H9 (cell line): ENCODE results near the gene HSFX2. TPM values are rescaled to one million over a fixed set of nuclear protein-coding genes. Genes with fewer than 3 reads are reported as not detected.

Source experiments
- DNase-seq: peaks from one replicate; pipeline ENCODE4 v3.0.0-alpha.2; 2017
- H2AFZ ChIP-seq: one replicate; pipeline ENCODE4 v1.6.1; 2013; ENCODE audit warnings: mild to moderate bottlenecking, low read length, control low read depth, moderate library complexity
- H2AK5ac ChIP-seq: 2 replicates; pipeline ENCODE4 v1.6.1; 2013; ENCODE audit warnings: low read length, control low read depth, mixed read lengths; ENCODE audit not compliant: insufficient read length
- H2BK120ac ChIP-seq: one replicate; pipeline ENCODE4 v1.6.1; 2013; ENCODE audit warnings: low read depth, mild to moderate bottlenecking, low read length, control low read depth, inconsistent platforms; ENCODE audit not compliant: poor library complexity, severe bottlenecking
- H2BK12ac ChIP-seq: 2 replicates; pipeline ENCODE4 v1.6.1; 2013; ENCODE audit warnings: low read length, control low read depth, mixed read lengths, low read depth; ENCODE audit not compliant: insufficient read length
- H2BK15ac ChIP-seq: 2 replicates; pipeline ENCODE4 v1.6.1; 2013; ENCODE audit warnings: low read depth, low read length, control low read depth
- H2BK20ac ChIP-seq: one replicate; pipeline ENCODE4 v1.6.1; 2013; ENCODE audit warnings: low read depth, mild to moderate bottlenecking, low read length, control low read depth, inconsistent platforms; ENCODE audit not compliant: poor library complexity, severe bottlenecking
- H2BK5ac ChIP-seq: 2 replicates; pipeline ENCODE4 v1.6.1; 2013; ENCODE audit warnings: low read length, control low read depth, mixed read lengths; ENCODE audit not compliant: insufficient read length
- H3K14ac ChIP-seq: 2 replicates; pipeline ENCODE4 v1.6.1; 2013; ENCODE audit warnings: low read length, control low read depth; ENCODE audit not compliant: insufficient read depth
- H3K18ac ChIP-seq: 2 replicates; pipeline ENCODE4 v1.6.1; 2013; ENCODE audit warnings: low read depth, mild to moderate bottlenecking, mixed read lengths, low read length, control low read depth; ENCODE audit not compliant: insufficient read length
- H3K23ac ChIP-seq: 2 replicates; pipeline ENCODE4 v1.6.1; 2013; ENCODE audit warnings: low read length, control low read depth, mixed read lengths, low read depth; ENCODE audit not compliant: insufficient read length
- H3K23me2 ChIP-seq: 2 replicates; pipeline ENCODE4 v1.6.1; 2013; ENCODE audit warnings: low read depth, mild to moderate bottlenecking, mixed read lengths, low read length, control low read depth; ENCODE audit not compliant: insufficient read length, poor library complexity, severe bottlenecking
- H3K27ac ChIP-seq: 2 replicates; pipeline ENCODE4 v1.5.1; 2013; ENCODE audit warnings: low read length, control low read depth, mixed read lengths, low read depth; ENCODE audit not compliant: insufficient read length
- H3K27me3 ChIP-seq: 2 replicates; pipeline ENCODE4 v1.6.1; 2013; ENCODE audit warnings: low read length, control low read depth, inconsistent platforms; ENCODE audit not compliant: insufficient read depth
- H3K4ac ChIP-seq: 2 replicates; pipeline ENCODE4 v1.6.1; 2013; ENCODE audit warnings: low read depth, mild to moderate bottlenecking, control low read depth, inconsistent platforms, low read length, moderate library complexity
- H3K4me1 ChIP-seq: 2 replicates; pipeline ENCODE4 v1.6.1; 2013; ENCODE audit warnings: low read length, control low read depth, inconsistent platforms; ENCODE audit not compliant: insufficient read depth
- H3K4me2 ChIP-seq: 2 replicates; pipeline ENCODE4 v1.6.1; 2013; ENCODE audit warnings: low read length, control low read depth, mixed read lengths; ENCODE audit not compliant: insufficient read length, insufficient read depth
- H3K56ac ChIP-seq: 2 replicates; pipeline ENCODE4 v1.6.1; 2013; ENCODE audit warnings: low read depth, mild to moderate bottlenecking, mixed read lengths, low read length, control low read depth; ENCODE audit not compliant: insufficient read length
- H3K79me1 ChIP-seq: 2 replicates; pipeline ENCODE4 v1.6.1; 2013; ENCODE audit warnings: low read depth, mild to moderate bottlenecking, moderate library complexity, low read length, control low read depth, inconsistent platforms; ENCODE audit not compliant: insufficient read depth, poor library complexity, severe bottlenecking
- H3K79me2 ChIP-seq: 2 replicates; pipeline ENCODE4 v1.6.1; 2013; ENCODE audit warnings: low read length, control low read depth, inconsistent platforms; ENCODE audit not compliant: insufficient read depth
- H3K9ac ChIP-seq: 2 replicates; pipeline ENCODE4 v1.6.1; 2013; ENCODE audit warnings: low read length, control low read depth, mixed read lengths; ENCODE audit not compliant: insufficient read length; ENCODE audit errors: extremely low read depth
- H3K9me3 ChIP-seq: one replicate; pipeline ENCODE4 v1.6.1; 2013; ENCODE audit warnings: low read depth, low read length, inconsistent platforms; ENCODE audit not compliant: control insufficient read depth
- H3T11ph ChIP-seq: one replicate; pipeline ENCODE4 v1.6.1; 2013; ENCODE audit warnings: mild to moderate bottlenecking, low read length, control low read depth, inconsistent platforms
- H4K20me1 ChIP-seq: one replicate; pipeline ENCODE4 v1.6.1; 2013; ENCODE audit not compliant: control insufficient read depth, insufficient read length, insufficient read depth
- H4K5ac ChIP-seq: 2 replicates; pipeline ENCODE4 v1.6.1; 2013; ENCODE audit warnings: low read depth, mild to moderate bottlenecking, mixed read lengths, low read length, control low read depth; ENCODE audit not compliant: insufficient read length
- H4K8ac ChIP-seq: replicated peaks from 2 replicates; pipeline ENCODE4 v1.6.1; 2013; ENCODE audit warnings: low read length, control low read depth, mixed read lengths, low read depth; ENCODE audit not compliant: insufficient read length
- H4K91ac ChIP-seq: 2 replicates; pipeline ENCODE4 v1.6.1; 2013; ENCODE audit warnings: low read depth, mild to moderate bottlenecking, moderate library complexity, mixed read lengths, low read length, control low read depth; ENCODE audit not compliant: insufficient read length
- H3K27ac Mint-ChIP-seq, 3 experiments: 2 replicates in 2 of 3; 3 replicates in 1 of 3; pipeline ENCODE4 v1.8.0; 2020 to 2021; ENCODE audit warnings: mixed read lengths in 3 of 3, mild to moderate bottlenecking in 1 of 3, moderate library complexity in 1 of 3
- H3K27me3 Mint-ChIP-seq: 2 replicates; pipeline ENCODE4 v1.8.0; 2021; ENCODE audit warnings: low read depth, mild to moderate bottlenecking, moderate library complexity, mixed read lengths
- H3K36me3 Mint-ChIP-seq, 3 experiments: 2 replicates in 2 of 3; 3 replicates in 1 of 3; pipeline ENCODE4 v1.8.0; 2020 to 2021; ENCODE audit warnings: low read depth in 3 of 3, mixed read lengths in 3 of 3; ENCODE audit not compliant: insufficient read depth in 1 of 3
- H3K4me1 Mint-ChIP-seq, 2 experiments: 2 replicates each; pipeline ENCODE4 v1.8.0; 2020; ENCODE audit warnings: mixed read lengths in 2 of 2
- H3K4me3 Mint-ChIP-seq, 2 experiments: 2 replicates in 1 of 2; 3 replicates in 1 of 2; pipeline ENCODE4 v1.8.0; 2020 to 2021; ENCODE audit warnings: mild to moderate bottlenecking in 2 of 2, mixed read lengths in 2 of 2, moderate library complexity in 1 of 2
- H3K9me3 Mint-ChIP-seq, 2 experiments: 2 replicates in 1 of 2; 3 replicates in 1 of 2; pipeline ENCODE4 v1.8.0; 2020; ENCODE audit warnings: mild to moderate bottlenecking in 2 of 2, mixed read lengths in 2 of 2, moderate library complexity in 1 of 2
- WGBS: extraction: QIAGEN DNeasy Blood & Tissue Kit; methylation state at CpG from one replicate; pipeline ENCODE4 v1.1.7; 2013; ENCODE audit warnings: missing lambda C conversion rate, low lambda C conversion rate, mixed read lengths; ENCODE audit not compliant: insufficient read length; ENCODE audit errors: extremely low coverage; 5-methylcytosine and 5-hydroxymethylcytosine counted together
- total RNA-seq: library from RNA; stranded (reverse); gene quantifications from 2 replicates; pipeline ENCODE4 v1.2.1, GENCODE V29; 2021
- TF ChIP-seq, protein P1 (sequence below): fragments of 200-600 bp; sonication (generic); conservative IDR thresholded peaks from 3 replicates; pipeline ENCODE4 v1.8.0; 2021; ENCODE audit warnings: antibody characterized with exemption, mild to moderate bottlenecking

HSFX2 gene
- total RNA-seq, 1 experiment from 2014 or later = not detected

DNA sequence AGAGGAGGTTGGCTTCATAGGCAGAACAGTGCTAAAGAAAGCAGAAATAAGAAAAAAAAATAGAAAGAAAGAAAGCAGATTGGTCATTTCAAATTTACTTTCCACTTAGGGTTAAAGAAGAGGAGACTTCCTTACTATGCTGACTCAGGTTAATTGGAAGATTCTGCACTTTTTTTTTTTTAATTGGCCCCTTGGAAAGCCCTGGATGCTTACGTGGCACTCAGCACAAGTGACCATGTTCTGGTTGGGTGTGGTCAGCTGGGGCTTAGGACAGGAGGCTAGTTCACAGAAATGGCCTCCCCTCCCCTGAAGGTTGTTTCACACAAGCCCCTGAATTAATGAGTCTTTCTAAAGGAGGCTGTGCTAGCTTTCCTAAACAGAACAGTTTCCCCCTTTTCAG, 22.4 kb downstream of the HSFX2 start:
- H4K91ac ChIP-seq = no peak overlapping the region
- TF ChIP-seq, protein P1, sequence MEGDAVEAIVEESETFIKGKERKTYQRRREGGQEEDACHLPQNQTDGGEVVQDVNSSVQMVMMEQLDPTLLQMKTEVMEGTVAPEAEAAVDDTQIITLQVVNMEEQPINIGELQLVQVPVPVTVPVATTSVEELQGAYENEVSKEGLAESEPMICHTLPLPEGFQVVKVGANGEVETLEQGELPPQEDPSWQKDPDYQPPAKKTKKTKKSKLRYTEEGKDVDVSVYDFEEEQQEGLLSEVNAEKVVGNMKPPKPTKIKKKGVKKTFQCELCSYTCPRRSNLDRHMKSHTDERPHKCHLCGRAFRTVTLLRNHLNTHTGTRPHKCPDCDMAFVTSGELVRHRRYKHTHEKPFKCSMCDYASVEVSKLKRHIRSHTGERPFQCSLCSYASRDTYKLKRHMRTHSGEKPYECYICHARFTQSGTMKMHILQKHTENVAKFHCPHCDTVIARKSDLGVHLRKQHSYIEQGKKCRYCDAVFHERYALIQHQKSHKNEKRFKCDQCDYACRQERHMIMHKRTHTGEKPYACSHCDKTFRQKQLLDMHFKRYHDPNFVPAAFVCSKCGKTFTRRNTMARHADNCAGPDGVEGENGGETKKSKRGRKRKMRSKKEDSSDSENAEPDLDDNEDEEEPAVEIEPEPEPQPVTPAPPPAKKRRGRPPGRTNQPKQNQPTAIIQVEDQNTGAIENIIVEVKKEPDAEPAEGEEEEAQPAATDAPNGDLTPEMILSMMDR = no peak
- H2AFZ ChIP-seq = no peak overlapping the region
- no peak overlapping the region for H2BK12ac ChIP-seq
- no peak overlapping the region for H3K27ac ChIP-seq
- no peak overlapping the region for H3K56ac ChIP-seq
- no peak overlapping the region for H3K9ac ChIP-seq
- no CpG with 5 or more reads among the region's 1 CpG for WGBS
- H2AK5ac ChIP-seq = no peak overlapping the region
- no peak for DNase-seq
- H3K27me3 Mint-ChIP-seq = no peaks in the 10 kb centered on the region
- no peaks in the 10 kb centered on the region for H3K4me1 ChIP-seq
- no peaks in the 10 kb centered on the region for H3K23me2 ChIP-seq
- no peak overlapping the region for H2BK15ac ChIP-seq
- H3K4ac ChIP-seq = no peak overlapping the region
- no peak overlapping the region for H3T11ph ChIP-seq
- H3K79me1 ChIP-seq = no peaks in the 10 kb centered on the region
- no peak overlapping the region for H3K14ac ChIP-seq
- no peak overlapping the region for H3K18ac ChIP-seq
- no peak overlapping the region for H3K4me2 ChIP-seq
- H3K4me3 Mint-ChIP-seq = no peak overlapping the region
- H3K9me3 Mint-ChIP-seq = peaks cover 33 to 35% of the 10 kb centered on the region in 2 experiments
- H2BK5ac ChIP-seq = no peak overlapping the region
- H4K5ac ChIP-seq = no peak overlapping the region
- no peak overlapping the region for H3K23ac ChIP-seq
- no peak overlapping the region for H3K27ac Mint-ChIP-seq
- no peak overlapping the region for H4K8ac ChIP-seq
- H3K27me3 ChIP-seq = no peaks in the 10 kb centered on the region
- H3K4me1 Mint-ChIP-seq = peaks cover 11 to 25% of the 10 kb centered on the region in 2 experiments
- peaks cover 38% of the 10 kb centered on the region for H3K9me3 ChIP-seq
- H2BK20ac ChIP-seq = no peak overlapping the region
- no peaks in the 10 kb centered on the region for H4K20me1 ChIP-seq
- no peaks in the 10 kb centered on the region; a peak in 1 of 7 replicates for H3K36me3 Mint-ChIP-seq
- no peaks in the 10 kb centered on the region for H3K79me2 ChIP-seq
- H2BK120ac ChIP-seq = no peak overlapping the region
